HUES64 (cell line): ENCODE measurements around the gene OXCT2.

Experiments used
- H3K27ac ChIP-seq: 2 replicates; pipeline ENCODE4 v1.7.0; 2013; ENCODE audit warnings: low read depth, low read length, inconsistent platforms
- H3K27me3 ChIP-seq: 2 replicates; pipeline ENCODE4 v1.6.1; 2013; ENCODE audit warnings: mild to moderate bottlenecking, low read length; ENCODE audit not compliant: insufficient read depth
- H3K36me3 ChIP-seq: 2 replicates; pipeline ENCODE4 v1.6.1; 2013; ENCODE audit warnings: mild to moderate bottlenecking, low read length; ENCODE audit not compliant: insufficient read depth
- H3K4me1 ChIP-seq: 2 replicates; pipeline ENCODE4 v1.6.1; 2013; ENCODE audit warnings: mild to moderate bottlenecking, low read length, moderate library complexity; ENCODE audit not compliant: insufficient read depth
- H3K4me3 ChIP-seq: 2 replicates; pipeline ENCODE4 v1.5.1; 2013; ENCODE audit warnings: mild to moderate bottlenecking, low read length, moderate library complexity
- H3K9ac ChIP-seq: 2 replicates; pipeline ENCODE4 v1.6.1; 2013; ENCODE audit warnings: mild to moderate bottlenecking, low read depth, low read length
- H3K9me3 ChIP-seq: 2 replicates; pipeline ENCODE4 v1.6.1; 2013; ENCODE audit warnings: low read depth, low read length; ENCODE audit not compliant: insufficient read depth
- WGBS: fragments of 150-250, 120-280 bp; methylation state at CpG from one replicate; pipeline ENCODE4 v1.1.7; 2013; ENCODE audit warnings: missing lambda C conversion rate; 5-methylcytosine and 5-hydroxymethylcytosine counted together

Gene OXCT2

GRCh38 chr1:39761016-39761415 is 10.1 kb downstream of the OXCT2 start:
- no peaks in the 10 kb centered on the region for H3K4me1 ChIP-seq
- no peak overlapping the region for H3K9ac ChIP-seq
- WGBS = 85% methylated on average over 9 of the region's 9 CpGs
- no peaks in the 10 kb centered on the region for H3K27me3 ChIP-seq
- no peak overlapping the region for H3K27ac ChIP-seq
- no peaks in the 10 kb centered on the region for H3K9me3 ChIP-seq
- H3K4me3 ChIP-seq = no peak overlapping the region
- H3K36me3 ChIP-seq = peaks cover 9% of the 10 kb centered on the region; the same call in 1 of the 2 replicates

GRCh38 chr1:39760074-39761008 is 10.8 kb downstream of the OXCT2 start:
- H3K9me3 ChIP-seq = no peaks in the 10 kb centered on the region
- no peak overlapping the region for H3K27ac ChIP-seq
- 93% methylated on average over 16 of the region's 16 CpGs for WGBS
- no peaks in the 10 kb centered on the region for H3K27me3 ChIP-seq
- peaks cover 13% of the 10 kb centered on the region for H3K36me3 ChIP-seq
- H3K9ac ChIP-seq = no peak overlapping the region
- H3K4me3 ChIP-seq = no peak overlapping the region
- H3K4me1 ChIP-seq = no peaks in the 10 kb centered on the region

GRCh38 chr1:39759436-39759726 is 11.8 kb downstream of the OXCT2 start:
- peaks cover 22% of the 10 kb centered on the region for H3K36me3 ChIP-seq
- no peak overlapping the region for H3K4me3 ChIP-seq
- no peak overlapping the region for H3K27ac ChIP-seq
- H3K9ac ChIP-seq = no peak overlapping the region
- no peaks in the 10 kb centered on the region for H3K9me3 ChIP-seq
- no peaks in the 10 kb centered on the region for H3K27me3 ChIP-seq
- no peaks in the 10 kb centered on the region for H3K4me1 ChIP-seq

- Histone ChIP-seq H3K36me3 (peaks cover 28% of the 10 kb centered on the region), H3K4me3 (no peak overlapping the region), H3K9ac (no peak overlapping the region), H3K9me3 (no peaks in the 10 kb centered on the region), H3K27ac (no peak overlapping the region), H3K4me1 (no peaks in the 10 kb centered on the region), H3K27me3 (no peaks in the 10 kb centered on the region)
- 92% methylated on average over 16 of the region's 16 CpGs for WGBS
Observed at GRCh38 chr1:39758556-39759435, 12.4 kb downstream of the OXCT2 start.

- Histone ChIP-seq H3K27ac (no peak overlapping the region), H3K9ac (no peak overlapping the region), H3K4me3 (no peak overlapping the region), H3K4me1 (no peaks in the 10 kb centered on the region), H3K9me3 (no peaks in the 10 kb centered on the region), H3K27me3 (no peaks in the 10 kb centered on the region), H3K36me3 (peaks cover 41% of the 10 kb centered on the region)
- 95% methylated on average over 5 of the region's 5 CpGs for WGBS
Observed at GRCh38 chr1:39757501-39757900, 13.6 kb downstream of the OXCT2 start.

- WGBS = 88% methylated on average over 9 of the region's 9 CpGs
- no peaks in the 10 kb centered on the region for H3K27me3 ChIP-seq
- H3K9me3 ChIP-seq = no peaks in the 10 kb centered on the region
- H3K27ac ChIP-seq = no peak overlapping the region
- H3K9ac ChIP-seq = no peak overlapping the region
- H3K4me1 ChIP-seq = no peaks in the 10 kb centered on the region
- H3K36me3 ChIP-seq = peaks cover 55% of the 10 kb centered on the region
- no peak overlapping the region for H3K4me3 ChIP-seq
Observed at GRCh38 chr1:39755965-39756659, 15.0 kb downstream of the OXCT2 start.

- Histone ChIP-seq H3K4me3 (no peak overlapping the region), H3K4me1 (no peaks in the 10 kb centered on the region), H3K27me3 (no peaks in the 10 kb centered on the region), H3K9me3 (no peaks in the 10 kb centered on the region), H3K9ac (no peak overlapping the region), H3K36me3 (peaks cover 66% of the 10 kb centered on the region), H3K27ac (no peak overlapping the region)
- WGBS = 92% methylated on average over 2 of the region's 2 CpGs
Observed at GRCh38 chr1:39754906-39755504, 16.1 kb downstream of the OXCT2 start.

GRCh38 chr1:39754026-39754570 is 17.1 kb downstream of the OXCT2 start:
- Histone ChIP-seq H3K9ac (no peak overlapping the region), H3K27me3 (no peaks in the 10 kb centered on the region), H3K27ac (no peak overlapping the region), H3K4me3 (no peak overlapping the region), H3K36me3 (peaks cover 73% of the 10 kb centered on the region), H3K9me3 (no peaks in the 10 kb centered on the region), H3K4me1 (no peaks in the 10 kb centered on the region)
- WGBS = 94% methylated on average over 2 of the region's 2 CpGs

GRCh38 chr1:39753132-39754025 is 17.8 kb downstream of the OXCT2 start:
- H3K9me3 ChIP-seq = no peaks in the 10 kb centered on the region
- no peak overlapping the region for H3K4me3 ChIP-seq
- peaks cover 81% of the 10 kb centered on the region for H3K36me3 ChIP-seq
- no peak overlapping the region for H3K9ac ChIP-seq
- no peaks in the 10 kb centered on the region for H3K27me3 ChIP-seq
- no peaks in the 10 kb centered on the region for H3K4me1 ChIP-seq
- H3K27ac ChIP-seq = no peak overlapping the region
- WGBS = 94% methylated on average over 16 of the region's 16 CpGs

GRCh38 chr1:39752703-39753102 is 18.4 kb downstream of the OXCT2 start:
- no peaks in the 10 kb centered on the region for H3K4me1 ChIP-seq
- H3K27me3 ChIP-seq = no peaks in the 10 kb centered on the region
- H3K27ac ChIP-seq = no peak overlapping the region
- H3K9ac ChIP-seq = no peak overlapping the region
- no peaks in the 10 kb centered on the region for H3K9me3 ChIP-seq
- 96% methylated on average over 6 of the region's 6 CpGs for WGBS
- peaks cover 83% of the 10 kb centered on the region for H3K36me3 ChIP-seq
- H3K4me3 ChIP-seq = no peak overlapping the region
